Coronary artery (tissue), 2 donors: ENCODE results near the gene GALNT13.

Experiments
- DNase-seq: peaks from one replicate; pipeline ENCODE4 v3.0.0-alpha.2; 2017; ENCODE audit warnings: low spot score
- H3K27ac ChIP-seq, 2 donors: fragments of 200-600 bp; sonication (generic); one replicate each; pipeline ENCODE4 v1.5.1; 2016 to 2019
- H3K4me3 ChIP-seq: fragments of 200-600 bp; sonication (generic); 2 replicates; pipeline ENCODE4 v1.5.1; 2016; ENCODE audit warnings: mild to moderate bottlenecking, moderate library complexity
- TF ChIP-seq, protein P1 (sequence below): fragments of 200-600 bp; sonication (generic); IDR thresholded peaks from one replicate; pipeline ENCODE4 v1.5.1; 2019; ENCODE audit warnings: antibody characterized with exemption

The GALNT13 gene

GRCh38 chr2:154307007-154307406 lies 435.3 kb downstream of the GALNT13 start:
- TF ChIP-seq, protein P1, sequence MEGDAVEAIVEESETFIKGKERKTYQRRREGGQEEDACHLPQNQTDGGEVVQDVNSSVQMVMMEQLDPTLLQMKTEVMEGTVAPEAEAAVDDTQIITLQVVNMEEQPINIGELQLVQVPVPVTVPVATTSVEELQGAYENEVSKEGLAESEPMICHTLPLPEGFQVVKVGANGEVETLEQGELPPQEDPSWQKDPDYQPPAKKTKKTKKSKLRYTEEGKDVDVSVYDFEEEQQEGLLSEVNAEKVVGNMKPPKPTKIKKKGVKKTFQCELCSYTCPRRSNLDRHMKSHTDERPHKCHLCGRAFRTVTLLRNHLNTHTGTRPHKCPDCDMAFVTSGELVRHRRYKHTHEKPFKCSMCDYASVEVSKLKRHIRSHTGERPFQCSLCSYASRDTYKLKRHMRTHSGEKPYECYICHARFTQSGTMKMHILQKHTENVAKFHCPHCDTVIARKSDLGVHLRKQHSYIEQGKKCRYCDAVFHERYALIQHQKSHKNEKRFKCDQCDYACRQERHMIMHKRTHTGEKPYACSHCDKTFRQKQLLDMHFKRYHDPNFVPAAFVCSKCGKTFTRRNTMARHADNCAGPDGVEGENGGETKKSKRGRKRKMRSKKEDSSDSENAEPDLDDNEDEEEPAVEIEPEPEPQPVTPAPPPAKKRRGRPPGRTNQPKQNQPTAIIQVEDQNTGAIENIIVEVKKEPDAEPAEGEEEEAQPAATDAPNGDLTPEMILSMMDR = no peak
- no peak overlapping the region for H3K27ac ChIP-seq
- DNase-seq = no peak
- H3K4me3 ChIP-seq = no peak overlapping the region

DNA sequence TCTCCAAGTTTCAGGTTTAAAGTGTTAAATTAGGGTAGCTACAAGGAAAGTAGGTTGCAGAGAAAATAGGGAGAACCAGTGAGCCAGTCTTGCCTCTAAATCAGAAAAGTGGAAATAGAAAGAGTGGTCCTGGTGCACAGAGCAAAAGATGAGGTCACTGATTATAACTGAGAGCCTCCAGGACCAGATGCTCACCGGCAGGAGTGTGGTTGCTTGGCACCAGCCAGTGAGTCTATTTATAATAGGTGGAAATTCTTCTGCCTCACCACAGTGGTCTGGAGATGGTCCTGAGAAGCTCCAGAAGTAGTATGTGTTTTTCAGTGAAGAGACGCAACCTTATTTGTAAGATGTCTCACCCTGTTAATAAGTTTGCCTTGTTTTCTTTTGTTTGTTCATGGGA lies 452.9 kb downstream of the GALNT13 start:
- Histone ChIP-seq H3K27ac (no peak overlapping the region), H3K4me3 (no peak overlapping the region)
- DNase-seq = no peak
- TF ChIP-seq, protein P1 = no peak

- TF ChIP-seq, protein P1 = no peak
- no peak overlapping the region for H3K27ac ChIP-seq
- DNase-seq = no peak
- H3K4me3 ChIP-seq = no peak overlapping the region
These were observed 457.8 kb downstream of the GALNT13 start for GRCh38 chr2:154329510-154329909.

DNA sequence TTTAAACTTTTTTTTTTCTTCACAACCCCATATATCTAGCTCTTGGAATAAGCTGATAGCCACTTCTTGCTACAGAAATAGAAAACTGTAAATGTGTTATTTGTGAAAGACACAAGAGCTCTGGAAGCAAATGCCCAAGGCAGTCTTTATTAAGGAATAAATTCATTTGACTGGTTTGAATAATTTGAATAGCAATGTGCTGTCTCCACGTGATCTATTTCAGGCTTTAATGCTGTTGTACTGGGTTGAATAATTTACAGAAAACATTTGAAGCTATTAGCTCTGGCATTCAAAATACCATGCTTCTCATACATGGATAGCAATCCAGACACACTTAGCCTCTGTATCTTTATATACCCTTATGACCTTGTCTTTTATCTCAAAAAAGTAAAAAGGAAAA lies 460.1 kb downstream of the GALNT13 start:
- TF ChIP-seq, protein P1 = no peak
- no peak for DNase-seq
- H3K4me3 ChIP-seq = no peak overlapping the region
- no peak overlapping the region for H3K27ac ChIP-seq

GRCh38 chr2:154336201-154336600 lies 464.5 kb downstream of the GALNT13 start:
- Histone ChIP-seq H3K27ac (no peak overlapping the region), H3K4me3 (no peak overlapping the region)
- TF ChIP-seq, protein P1 = no peak
- DNase-seq = no peak

DNA sequence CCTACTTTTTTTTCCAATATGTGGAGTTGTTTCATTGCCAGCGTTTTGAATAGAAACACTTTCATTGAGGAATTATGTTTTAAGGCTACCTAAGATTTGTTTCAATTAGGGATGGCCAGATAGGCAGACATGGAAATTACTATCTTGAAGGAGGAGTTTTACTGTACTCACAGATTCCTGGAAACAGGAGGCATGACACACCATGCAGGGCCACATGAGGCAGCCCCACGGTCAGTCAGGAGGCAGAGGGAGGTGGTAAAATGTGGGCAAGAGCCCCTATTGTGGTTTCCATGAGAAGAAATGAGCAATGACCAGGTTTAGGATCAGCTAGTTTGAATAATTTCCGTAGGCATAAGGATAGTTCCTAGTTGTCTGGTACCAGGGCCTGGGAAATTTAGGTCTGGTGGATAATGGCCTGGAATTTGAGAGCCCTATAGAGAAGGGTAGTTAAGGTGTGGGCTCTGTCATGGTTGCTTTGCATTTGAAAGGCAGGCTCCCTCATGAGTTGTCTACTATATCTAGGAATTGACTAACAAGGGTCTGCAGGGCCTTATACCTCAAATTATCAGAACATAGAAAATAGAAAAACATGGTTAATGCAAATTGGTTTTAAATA lies 466.7 kb downstream of the GALNT13 start:
- Histone ChIP-seq H3K27ac (no peak overlapping the region), H3K4me3 (no peak overlapping the region)
- TF ChIP-seq, protein P1 = no peak
- no peak for DNase-seq

- DNase-seq = no peak
- TF ChIP-seq, protein P1 = no peak
- H3K4me3 ChIP-seq = no peak overlapping the region
These were observed 471.6 kb downstream of the GALNT13 start for GRCh38 chr2:154343282-154343681.

More at GRCh38 chr2:154343282-154343681, 471.6 kb downstream of the GALNT13 start:
- no peak overlapping the region for H3K27ac ChIP-seq
